ENCODE data around the gene FBL.
"Not testable (repeated sequence)": the region's sequence is repeated elsewhere in the genome, so short reads cannot be mapped to it uniquely, and the experiment has no call there.

FBL gene

DNA sequence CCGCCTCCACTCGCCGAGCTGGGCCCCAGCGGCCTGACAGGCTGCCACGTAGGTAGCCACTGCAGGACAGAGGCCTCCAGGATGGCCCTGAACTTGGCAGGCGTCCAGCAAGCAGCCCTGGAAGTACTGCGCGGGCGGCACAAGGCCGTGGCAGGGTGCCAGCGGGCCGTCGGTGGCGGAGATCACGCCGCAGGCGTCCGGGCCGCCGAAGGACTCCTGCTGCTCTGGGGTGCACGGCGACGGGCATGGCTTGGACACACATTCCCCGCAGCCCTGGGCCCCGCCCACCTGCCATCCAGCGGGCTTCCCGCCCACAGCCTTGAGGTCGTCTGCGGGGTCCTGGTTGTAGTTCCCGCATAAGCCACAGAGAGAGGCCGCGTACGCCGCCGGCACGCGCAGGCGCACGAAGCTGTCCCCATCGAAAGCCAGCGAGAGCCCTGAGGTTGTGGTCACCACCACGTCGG is 29.3 kb upstream of the FBL start:
- DNase-seq, result not testable (repeated sequence)

DNA sequence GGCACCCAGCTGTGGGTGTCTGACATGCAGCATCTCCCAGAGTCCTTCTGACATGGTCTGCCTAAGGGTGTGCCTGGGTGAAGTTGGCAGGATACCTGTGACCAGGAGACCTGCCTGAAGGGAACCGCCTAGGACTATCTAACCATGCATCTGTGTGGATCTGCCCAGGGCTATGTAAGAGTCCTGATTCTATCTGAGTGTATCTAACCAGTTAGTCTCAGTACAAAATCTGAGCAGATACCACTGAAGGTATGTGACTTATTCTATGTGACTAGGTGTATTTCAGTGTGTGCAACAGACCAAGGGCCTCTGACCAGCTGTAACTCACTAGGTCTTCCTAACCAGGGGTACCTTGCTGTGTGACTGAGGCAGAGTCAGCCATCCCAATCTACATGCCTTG is 28.2 kb upstream of the FBL start:
- DNase-seq, result no peak

DNA sequence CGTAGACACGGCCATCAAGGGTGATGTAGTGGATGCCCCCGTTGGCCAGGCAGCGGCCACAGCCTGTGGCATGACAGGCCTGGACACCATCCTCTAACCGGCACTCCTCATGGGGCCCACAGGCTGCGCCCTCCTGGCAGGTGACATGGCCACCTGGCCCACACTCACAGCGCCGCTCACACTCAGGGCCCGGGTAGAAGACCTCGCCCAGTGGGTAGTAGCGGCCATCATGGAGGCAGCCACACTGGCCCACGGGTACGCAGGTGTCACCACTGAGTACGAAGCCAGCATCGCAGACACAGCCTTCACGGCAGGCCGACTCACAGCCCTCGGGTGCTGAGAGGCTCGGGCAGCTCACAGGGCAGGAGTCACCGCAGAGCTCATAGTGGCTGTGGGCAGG is 27.2 kb upstream of the FBL start:
- DNase-seq, result no peak

DNA sequence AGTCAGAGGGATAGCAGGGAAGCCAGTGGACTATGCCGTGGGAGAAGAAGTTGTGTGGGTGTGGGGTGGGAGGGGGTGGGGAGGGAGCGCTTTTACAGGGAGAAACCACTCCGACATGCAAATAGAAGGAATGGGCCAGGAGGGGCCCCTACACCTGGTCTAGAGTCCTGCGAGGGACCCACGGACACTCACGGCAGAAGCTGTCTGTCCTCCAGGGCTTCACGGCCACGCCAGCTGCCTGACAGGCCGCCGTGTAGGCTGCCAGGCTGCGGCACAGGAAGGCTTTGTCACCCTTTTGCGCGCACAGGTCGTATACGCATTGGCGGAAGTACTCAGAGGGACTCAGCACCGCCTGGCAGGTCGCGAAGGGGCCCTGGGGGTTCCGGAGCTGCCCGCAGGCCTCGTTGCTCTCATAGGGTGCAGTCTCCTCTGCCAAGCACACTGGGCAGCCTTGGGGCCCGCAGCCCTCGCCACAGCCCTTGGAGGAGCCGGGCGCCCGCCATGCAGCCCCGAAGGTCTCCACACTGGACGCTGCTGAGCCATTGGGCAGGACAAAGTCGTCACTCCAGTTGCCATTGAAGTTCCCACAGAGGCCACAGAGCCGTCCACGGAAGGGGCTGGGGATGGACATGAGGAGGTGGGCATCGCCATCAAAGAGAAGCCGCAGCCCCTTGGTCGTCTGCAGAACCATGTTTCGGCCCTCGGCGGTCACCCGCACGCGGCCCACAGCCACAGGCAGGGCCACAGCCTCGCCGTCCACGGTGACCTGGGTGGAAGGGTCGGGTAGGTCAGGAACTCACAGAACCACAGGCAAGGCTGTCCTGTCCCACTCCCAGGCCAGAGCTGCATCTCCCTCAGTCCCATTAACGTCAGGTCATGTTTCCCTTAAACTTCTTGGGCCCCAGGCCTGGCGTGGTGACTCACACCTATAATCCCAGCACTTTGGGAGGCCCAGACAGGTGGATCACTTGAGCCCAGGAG is 26.0 kb upstream of the FBL start:
- no peak for DNase-seq

DNA sequence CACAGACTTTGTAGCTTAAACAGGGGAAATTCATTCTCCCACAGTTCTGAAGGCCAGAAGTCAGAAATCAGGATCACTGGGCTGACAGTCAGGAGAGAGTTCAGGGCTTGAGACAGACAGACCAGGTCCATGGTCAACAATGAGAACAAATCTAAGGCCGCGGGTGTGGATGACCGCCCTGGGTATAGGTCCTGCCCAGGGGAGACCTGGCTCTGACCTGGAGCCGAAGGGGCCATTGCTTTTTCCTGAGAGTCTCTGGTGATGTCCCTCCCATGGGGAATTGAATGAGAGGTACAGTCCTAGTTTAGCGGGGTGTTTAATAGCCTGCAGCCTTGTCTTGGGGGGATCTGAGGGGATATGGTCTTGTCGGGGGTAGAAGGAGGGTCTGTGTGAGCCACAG is 25.2 kb upstream of the FBL start:
- DNase-seq, result no peak

DNA sequence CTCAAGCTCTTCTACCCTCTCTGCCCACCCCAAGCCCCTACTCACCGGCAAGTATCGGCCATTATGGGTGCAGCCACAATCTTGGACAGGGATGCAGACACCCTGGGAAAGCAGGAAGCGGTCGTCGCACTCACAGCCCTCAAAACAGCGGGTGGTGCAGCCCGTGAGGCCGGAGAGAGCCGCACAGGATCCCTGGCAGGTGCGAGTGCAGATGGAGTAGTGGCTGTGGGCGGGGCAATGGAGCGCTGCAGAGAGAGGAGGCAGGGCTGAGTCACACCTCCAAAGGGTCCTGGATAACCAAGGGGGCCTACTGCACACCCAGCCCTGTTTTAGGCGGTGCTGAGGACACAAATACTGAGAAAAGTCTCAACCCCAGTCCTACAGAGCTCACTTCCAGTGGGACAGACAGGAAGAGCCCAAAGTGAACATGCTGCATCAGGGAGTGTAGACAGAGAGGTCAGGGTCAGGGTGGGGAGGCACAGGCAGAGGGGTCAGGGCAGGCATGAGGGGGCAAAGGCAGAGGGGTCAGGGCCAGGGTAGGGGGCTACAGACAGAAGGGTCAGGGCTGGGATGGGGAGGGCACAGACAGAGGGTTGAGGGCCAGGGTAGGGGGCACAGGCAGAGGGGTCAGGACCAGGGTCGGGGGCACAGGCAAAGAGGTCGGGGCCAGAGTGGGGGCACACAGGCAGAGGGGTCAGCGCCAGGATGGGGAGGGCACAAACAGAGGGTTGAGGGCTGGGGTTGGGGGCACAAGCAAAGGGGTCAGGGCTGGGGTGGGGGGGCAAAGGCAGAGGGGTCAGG is 24.2 kb upstream of the FBL start:
- DNase-seq, result no peak

DNA sequence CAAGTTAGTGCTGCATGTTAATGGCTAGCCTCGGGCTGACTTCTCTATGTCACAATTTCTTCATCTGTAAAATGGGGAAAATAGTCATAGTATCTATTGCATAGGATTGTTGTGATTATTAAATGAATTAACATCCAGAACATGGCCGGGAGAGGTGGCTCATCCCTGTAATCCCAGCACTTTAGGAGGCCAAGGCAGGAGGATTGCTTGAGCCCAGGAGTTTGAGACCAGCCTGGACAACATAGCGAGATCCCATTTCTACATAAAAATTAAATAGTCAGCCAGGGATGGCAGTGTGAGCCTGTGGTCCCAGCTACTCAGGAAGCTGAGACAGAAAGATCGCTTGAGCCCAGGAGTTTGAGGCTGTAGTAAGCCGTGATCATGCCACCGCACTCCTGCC is 21.8 kb upstream of the FBL start:
- DNase-seq, result no peak

DNA sequence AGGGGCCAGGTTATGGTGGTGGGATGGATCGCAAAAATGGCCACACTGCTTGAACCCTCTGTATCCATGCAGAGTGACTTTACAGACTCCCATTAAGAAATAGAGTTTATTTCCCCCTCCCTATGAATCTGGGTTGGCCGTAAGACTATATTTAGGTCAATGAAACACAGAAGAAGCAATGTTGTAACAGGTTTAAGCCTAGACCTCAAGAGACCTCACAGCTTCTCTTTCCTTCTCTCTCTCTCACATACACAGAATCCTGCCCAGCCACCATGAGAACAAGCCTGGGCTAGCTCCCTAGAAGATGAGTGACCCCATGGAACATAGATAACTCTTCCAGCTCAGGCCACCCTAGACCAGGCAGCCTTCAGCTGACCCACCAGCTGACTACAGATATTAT is 21.0 kb upstream of the FBL start:
- DNase-seq, result no peak

DNA sequence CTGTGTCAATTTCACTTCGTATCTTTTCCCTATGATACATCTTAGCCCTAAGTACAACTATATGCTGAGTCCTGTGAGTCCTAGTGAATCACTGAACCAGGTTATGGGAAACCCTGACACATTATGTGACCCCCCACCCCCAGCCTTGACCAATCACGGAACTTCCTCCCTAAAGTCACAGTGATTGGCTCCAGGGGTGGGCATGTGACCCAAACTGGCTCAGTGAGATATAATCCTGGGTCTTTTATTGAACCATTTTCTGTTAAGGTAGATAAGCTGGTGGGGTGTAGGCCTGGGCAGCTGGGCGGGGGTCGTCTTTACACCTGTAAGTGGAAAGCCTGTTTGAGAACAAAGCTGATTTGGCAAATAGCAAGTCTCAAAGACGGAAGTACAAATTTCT is 19.8 kb upstream of the FBL start:
- no peak for DNase-seq

DNA sequence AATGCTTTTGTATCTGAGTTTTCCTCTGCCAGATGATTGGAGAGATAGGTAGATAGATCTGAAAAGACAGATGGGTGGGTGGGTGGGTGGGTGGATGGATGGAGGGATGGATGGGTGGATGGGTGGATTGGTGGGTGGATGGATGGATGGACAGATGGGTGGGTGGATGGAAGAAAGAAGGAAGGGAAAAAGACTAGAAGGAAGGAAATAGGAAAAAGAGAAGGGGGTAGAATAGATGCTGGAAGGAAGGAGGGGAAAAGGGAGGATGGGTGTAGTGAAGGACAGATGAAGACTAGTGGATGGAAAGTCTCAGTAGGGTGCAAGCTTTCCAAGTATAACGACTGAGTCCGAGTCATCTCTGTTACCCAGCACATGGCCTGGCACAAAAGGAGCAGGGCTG is 19.0 kb upstream of the FBL start:
- DNase-seq, result no peak

DNA sequence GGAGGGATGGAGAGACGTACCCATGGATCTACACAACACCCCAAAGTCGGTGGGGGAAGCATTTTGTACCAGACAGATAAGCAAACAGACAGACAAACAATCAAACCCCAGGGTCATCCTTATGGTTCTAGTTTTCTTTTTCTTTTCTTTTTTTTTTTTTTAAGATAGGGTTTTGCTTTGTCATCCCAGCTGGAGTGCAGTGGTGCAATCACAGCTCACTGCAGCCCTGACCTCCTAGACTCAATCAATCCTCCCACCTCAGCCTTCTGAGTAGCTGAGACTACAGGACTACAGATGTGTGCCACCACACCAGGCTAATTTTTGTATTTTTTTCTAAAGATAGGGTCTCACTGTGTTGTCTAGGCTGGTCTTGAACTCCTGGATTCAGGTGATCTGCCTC is 17.9 kb upstream of the FBL start:
- no peak for DNase-seq

DNA sequence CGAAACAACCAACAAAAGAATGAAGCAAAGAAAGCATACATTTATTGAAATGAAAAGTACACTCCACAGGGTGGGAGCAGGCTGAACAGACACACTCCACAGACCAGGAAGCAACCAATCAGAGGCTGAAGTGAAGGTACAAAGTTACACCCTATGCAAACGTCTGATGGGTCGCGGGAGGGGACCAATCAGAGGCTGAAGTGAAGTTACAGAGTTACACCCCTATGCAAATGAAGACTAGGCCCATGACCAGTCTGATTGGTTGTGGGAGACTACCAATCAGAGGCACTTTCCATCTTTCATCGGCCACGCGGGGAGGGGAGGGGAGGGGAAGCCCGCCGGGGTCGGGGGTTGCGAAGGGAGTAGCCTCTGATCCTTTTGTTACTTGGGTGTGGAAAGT is 12.4 kb upstream of the FBL start:
- no peak for DNase-seq

DNA sequence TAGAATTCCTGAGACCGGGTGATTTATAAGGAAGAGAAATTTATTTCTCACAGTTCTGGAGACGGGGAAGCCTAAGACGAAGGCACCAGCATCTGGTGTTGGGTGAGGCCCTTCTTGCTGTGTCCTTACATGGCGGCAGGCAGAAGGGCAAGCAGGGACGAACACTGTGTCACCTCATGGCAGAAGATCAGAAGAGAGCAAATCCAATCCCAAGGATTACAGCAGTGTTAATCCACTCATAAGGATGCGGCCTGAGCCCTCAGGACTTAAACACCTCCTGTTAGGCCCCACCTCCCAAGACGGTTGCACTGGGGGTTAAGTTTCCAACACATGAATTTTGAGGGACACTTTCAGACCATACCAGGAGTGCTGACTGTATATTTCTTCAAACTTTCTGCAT is 6.7 kb upstream of the FBL start:
- no peak for DNase-seq

DNA sequence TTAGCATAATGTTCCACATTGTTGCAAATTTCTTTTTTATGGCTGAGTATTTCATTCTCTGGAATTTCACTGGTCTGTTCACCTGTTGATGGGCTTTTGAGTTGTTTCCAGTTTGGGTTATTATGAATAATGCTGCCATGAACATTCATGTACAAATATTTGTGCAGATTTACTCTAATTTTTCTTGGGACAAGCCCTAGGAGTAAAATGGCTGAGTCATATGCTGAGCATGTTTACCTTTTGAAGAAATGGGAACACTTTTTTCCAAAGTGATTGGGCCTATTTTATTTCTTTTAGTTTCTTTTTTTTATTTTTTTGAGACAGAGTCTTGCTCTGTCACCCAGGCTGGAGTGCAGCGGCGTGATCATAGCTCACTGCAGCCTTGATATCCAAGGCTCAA is 4.7 kb upstream of the FBL start:
- DNase-seq, result no peak

DNA sequence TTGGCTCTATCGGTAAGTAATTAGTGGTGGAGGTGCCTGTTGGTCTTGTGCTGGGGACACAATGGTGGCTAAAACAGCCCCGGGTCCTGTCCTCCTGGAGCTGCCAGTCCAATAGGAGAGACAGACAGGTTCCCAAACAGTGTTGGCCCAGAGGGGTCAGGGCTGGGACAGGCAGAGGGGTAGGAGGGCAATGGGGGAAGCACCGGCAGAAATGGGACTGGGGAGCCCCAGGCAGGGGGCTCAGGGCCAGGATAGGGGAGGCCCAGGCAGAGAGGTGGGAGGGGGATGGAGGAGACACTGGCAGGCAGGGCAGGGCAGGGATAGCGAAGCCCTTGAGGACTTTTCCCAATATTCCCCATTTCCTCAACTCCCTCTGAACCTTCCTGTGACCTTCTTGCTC is 2.2 kb upstream of the FBL start:
- no peak for DNase-seq

DNA sequence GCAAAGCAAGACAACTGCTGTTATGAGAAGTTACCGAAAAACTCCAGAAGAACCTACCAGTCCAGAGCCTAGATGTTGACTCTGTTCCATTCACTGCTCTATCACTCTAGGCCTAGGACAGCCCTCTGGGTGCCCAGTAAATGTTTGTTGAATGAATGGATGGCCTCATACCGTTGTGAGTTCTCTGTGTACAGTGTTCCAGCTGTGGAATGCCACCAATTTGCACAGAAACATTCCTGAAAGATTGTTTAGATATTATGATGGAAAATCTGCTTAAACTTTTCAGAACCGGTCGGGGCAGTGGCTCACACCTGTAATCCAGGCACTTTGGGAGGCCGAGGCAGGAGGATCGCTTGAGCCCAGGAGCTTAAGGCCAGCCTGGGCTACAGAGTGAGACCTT is 1.3 kb upstream of the FBL start:
- no peak for DNase-seq

DNA sequence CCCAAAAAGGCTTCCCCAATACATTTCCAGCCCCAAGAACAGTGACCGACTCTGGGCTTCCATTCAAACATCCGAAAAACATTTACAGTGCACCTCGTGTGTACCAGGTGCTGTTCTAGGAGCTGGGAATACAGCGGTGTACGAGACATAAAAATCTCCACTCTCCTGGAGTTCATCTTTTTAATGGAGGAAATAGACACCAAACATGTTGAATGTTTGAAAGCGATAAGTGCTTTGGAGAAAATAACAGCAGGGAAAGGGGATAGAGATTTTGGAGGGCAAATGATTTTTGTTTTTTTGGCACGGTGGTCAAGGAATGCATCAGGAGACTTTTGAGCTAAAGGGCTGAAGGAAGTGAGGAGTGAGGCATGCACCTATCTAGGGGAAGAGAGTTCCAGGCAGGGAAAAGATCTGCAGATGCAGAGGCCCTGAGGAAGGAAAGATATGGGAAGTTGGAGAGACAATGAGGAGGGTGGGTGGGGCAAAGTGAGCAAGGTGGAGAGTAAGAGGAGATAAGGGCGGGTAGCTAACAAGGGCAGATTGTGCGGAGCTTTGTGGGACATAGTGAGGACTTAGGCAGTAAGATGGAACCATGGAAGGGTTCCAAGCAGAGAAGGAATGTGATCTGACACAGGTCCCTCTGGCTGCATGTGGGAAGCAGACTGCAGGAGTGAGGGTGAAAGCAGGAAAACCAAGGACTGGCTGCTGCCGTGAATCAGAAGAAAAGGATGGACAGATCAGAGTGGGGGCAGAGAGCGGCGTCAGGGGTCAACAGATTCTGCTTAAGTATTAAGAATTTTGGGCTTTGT is 703 bp upstream of the FBL start:
- no peak for DNase-seq

DNA sequence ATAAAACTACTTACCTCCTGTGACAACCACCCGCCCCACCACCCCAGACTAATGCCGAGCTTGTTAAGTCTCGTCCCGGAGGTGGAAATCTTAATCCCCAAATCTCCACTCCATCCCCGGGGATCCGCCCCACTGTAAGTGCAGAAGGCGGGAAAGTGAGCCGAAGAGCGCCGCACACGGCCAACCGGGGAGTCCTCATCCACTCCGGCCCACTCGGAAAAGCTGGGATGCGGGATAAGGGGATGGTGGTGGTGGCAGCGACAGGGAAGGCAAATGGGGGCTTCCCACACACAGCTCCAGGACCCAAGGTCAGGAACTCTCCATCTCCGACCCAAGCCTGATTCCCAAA is 621 bp downstream of the FBL start:
- no peak for DNase-seq

DNA sequence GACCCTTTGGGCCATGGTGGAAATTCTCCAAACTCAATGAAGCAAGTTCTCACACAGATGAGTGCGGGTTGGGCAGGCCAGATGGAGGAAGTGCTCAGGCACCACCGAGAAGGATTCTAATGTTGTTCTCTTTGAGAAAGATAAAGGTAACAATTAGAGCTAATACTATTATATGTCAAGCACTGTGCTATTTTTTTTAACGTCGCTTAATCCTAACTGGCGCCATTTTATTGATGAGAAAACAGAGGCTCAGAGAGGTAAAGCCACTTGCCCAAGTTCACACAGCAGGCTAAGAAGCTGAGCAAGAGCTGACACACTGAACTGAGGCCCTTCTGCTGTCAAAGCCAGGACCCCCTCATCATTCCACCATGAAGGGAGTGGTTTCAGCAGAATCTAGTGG is 1.0 kb downstream of the FBL start:
- DNase-seq, result no peak

DNA sequence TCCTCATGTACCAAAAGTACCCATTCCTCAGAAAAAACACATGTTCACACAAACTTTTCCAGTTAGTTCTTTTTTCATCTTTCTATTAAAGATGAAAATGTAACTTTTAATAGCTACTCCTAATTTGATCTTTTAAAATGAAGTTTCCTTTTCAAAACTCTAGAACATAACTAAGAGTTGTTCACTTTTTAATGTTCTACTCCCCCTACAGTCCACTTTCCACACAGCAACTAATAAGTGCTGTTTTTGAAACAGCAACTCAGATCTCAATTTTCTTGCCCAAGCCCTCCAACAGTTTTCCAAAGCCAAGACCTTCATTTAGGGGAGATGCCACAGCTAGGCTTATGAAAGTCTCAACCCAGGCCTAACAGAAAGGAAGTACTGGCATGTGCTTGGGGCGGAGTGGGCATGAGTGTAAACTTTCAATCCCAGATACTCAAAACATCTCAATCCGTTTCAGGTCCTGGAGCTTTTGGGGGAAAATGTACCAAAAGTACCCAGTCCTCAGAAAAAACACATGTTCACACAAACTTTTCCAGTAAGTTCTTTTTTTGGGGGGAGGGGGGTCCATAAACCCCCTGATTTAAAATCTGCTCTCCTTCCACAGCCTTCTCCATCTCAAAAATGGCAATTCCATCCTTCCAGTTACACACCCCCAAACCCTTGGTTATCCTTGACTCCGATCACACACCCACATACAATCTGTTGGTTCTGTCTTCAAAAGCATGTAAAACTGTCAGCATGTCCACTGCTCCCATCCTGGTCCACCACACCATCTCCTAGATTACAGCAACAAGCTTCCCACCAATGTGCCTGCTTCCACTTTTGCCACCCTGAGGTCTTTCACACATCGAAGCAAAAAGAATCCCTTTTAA is 2.0 kb downstream of the FBL start:
- no peak for DNase-seq

DNA sequence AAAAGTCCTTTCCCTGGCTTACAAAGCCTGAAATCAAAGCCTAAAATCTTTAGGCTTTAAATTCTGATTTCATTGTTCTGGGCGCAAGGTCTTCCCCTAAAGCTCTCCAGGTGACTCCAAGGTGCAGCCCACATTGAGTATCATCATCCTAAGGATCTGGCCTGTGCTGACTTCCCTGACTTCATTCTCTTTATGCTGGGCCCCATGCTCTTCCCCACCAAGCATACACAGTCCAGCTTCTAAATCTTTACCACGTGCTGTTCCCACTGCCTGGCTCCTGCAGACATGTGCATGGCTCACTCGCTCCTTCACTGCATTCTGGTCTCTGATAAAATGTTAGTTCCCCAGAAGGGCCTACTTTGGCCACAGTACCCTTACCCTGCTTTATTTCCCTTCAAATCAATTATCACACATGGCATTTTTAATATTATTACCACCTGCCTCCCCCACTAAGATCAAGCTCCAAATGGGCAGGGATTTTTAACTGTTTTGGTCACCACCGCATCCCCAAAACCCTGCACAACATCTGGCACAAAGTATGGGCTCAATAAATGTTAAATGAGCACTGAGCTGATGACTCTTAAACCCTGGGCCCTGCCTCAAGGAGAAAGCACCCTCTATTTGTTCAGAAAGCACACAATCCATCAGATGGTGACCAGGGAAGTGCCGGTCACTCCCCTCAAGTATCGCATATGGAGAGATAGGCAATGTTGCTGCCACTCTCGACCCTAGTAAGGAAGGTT is 3.3 kb downstream of the FBL start:
- DNase-seq, result no peak

DNA sequence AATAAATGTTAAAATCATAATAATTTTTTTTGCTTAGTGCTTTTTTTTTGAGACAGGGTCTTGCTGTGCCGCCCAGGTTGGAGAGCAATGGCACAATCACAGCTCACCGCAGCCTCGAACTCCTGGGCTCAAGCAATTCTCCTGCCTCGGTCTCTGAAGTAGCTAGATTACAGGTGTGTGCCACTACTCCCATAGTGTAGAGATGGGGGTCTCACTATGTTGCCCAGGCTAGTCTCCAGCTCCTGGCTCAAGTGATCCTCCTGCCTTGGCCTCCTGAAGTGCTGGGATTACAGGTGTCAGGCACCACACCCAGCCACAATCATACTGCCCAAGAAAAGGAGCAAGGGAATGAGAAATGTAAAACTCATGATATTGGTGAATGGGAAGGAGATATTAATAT is 5.1 kb downstream of the FBL start:
- DNase-seq, result no peak
